GM10266 (cell line): Measurements from ENCODE around the gene SLC5A2.
"Not testable (repeated sequence)": the region's sequence is repeated elsewhere in the genome, so short reads cannot be mapped to it uniquely, and the experiment has no call there.

Experiments used
- DNase-seq: peaks from one replicate; pipeline ENCODE4 v3.0.0; 2012; ENCODE audit errors: extremely low spot score
- TF ChIP-seq, protein P1 (sequence below): IDR thresholded peaks from 2 replicates; pipeline ENCODE4 v1.5.1; 2012; ENCODE audit warnings: mild to moderate bottlenecking, low read depth; ENCODE audit not compliant: control insufficient read depth, insufficient read depth; ENCODE audit errors: missing control alignments

SLC5A2 gene

DNA sequence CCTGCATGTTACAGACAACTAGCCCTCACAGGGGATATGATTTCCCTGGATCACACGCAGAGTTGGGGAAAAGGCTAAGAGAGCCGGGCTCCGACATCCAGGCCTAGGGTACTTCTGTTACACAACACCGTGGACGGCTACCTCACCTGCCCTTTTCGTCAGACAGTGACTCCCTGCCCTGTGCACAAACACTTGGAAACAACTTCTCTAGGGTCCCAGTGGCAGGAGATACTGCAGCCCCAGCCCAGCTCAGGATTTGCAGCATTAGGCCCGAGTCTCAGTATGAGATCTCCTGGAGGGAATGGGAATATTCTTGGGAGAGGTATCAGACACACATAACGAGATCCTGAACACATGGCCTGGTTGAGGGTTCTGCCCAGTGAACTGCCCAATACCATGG lies 17.0 kb downstream of the SLC5A2 start:
- no peak for DNase-seq
- TF ChIP-seq, protein P1, sequence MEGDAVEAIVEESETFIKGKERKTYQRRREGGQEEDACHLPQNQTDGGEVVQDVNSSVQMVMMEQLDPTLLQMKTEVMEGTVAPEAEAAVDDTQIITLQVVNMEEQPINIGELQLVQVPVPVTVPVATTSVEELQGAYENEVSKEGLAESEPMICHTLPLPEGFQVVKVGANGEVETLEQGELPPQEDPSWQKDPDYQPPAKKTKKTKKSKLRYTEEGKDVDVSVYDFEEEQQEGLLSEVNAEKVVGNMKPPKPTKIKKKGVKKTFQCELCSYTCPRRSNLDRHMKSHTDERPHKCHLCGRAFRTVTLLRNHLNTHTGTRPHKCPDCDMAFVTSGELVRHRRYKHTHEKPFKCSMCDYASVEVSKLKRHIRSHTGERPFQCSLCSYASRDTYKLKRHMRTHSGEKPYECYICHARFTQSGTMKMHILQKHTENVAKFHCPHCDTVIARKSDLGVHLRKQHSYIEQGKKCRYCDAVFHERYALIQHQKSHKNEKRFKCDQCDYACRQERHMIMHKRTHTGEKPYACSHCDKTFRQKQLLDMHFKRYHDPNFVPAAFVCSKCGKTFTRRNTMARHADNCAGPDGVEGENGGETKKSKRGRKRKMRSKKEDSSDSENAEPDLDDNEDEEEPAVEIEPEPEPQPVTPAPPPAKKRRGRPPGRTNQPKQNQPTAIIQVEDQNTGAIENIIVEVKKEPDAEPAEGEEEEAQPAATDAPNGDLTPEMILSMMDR = no peak

DNA sequence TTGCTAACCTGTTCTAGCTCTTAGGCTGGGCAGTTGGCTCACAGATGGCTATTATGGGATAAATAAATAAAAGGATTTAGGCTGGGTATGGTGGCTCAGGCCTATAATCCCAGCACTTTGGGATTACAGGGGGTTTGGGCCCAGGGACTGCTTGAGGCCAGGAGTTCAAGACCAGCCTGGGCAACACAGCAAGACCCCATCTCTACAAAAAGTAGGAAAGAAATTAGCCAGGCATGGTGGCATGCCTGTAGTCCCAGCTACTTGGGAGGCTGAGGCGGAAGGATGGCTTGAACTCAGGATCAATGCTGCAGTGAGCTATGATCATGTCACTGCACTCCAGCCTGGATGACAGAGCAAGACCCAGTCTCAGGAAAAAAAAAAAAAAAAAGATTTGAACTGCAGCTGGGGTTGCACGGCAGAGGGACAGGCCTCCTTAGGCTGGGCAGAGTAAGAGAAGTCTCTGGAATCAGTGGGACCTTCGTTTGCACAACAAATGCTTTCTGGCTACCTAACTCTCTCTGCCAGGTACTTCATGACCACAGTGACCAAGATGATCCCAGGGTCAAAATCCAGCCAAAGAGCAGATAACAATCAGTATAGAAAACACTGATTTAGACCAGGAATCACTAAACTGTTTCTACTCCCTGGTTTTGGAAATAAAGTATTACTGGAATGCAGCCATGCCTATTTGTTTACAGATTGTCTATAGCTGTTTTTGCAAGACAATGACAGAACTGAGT lies 18.5 kb downstream of the SLC5A2 start:
- no peak for DNase-seq
- TF ChIP-seq, protein P1 = no peak

GRCh38 chr16:31501966-31502348 lies 19.0 kb downstream of the SLC5A2 start:
- TF ChIP-seq, protein P1 = no peak
- DNase-seq = no peak

GRCh38 chr16:31502981-31503380 lies 20.1 kb downstream of the SLC5A2 start:
- TF ChIP-seq, protein P1 = no peak
- no peak for DNase-seq

DNA sequence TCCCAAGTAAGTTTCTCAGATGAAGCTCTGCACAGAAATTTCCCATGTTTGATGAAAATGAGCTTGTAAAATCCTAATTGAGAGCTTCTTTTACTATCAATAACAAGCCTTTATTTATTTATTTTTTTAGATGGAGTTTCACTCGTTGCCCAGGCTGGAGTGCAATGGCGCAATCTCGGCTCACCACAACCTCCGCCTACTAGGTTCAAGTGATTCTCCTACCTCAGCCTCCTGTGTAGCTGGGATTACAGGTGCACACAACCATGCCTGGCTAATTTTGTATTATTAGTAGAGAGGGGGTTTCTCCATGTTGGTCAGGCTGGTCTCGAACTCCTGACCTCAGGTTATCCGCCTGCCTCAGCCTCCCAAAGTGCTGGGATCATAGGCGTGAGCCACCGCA lies 20.6 kb downstream of the SLC5A2 start:
- DNase-seq = not testable (repeated sequence)

DNA sequence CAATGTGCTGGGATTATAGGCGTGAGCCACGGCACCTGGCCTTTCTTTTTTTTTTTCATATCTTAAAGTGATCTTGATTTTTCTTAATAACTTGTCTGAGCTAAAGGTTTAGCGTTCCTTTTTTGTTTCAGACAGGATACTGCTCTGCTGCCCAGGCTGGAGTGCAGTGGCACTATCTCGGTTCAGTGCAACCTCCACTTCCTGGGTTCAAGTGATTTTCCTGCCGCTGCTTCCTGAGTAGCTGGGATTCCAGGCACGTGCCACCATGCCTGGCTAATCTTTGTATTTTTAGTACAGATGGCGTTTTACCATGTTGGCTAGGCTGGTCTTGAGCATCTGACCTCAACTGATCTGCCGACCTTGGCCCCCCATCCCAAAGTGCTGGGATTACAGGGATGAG lies 21.2 kb downstream of the SLC5A2 start:
- TF ChIP-seq, protein P1 = no peak
- no peak for DNase-seq

DNA sequence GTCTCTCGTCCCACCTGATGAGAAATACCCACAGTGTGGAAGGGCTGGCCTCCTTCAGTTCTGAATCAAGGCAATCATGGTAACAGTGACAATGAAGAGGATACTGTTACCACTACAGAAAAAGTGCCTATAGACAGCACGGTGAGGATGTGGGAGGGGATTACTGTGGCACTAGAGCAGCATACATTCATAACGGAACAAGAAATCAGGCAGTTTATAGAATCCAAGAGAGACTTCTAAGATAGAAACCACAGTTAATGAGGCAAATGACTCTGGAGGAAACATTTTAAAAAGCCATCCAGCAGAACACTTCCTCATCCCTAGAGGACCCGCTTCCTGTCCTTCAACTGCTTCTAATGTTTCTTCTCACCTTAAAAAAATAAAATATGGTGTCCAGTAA lies 22.6 kb downstream of the SLC5A2 start:
- no peak for DNase-seq
- TF ChIP-seq, protein P1 = no peak

DNA sequence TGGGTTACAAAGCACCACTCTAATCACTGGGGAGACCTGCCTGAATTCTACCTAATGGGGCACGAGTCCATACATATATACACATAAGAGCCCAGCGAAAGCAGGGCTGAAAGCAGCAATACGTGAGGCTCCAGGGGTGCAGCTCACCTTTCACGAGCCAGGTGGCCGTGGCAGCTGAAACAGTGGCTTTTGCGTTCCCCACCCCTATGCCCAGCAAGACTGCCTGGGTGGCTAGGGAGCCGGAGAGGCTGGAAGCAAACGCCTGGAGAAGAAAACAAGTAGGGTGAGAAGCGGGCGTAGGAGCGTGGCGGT lies 24.6 kb downstream of the SLC5A2 start:
- no peak for DNase-seq
- TF ChIP-seq, protein P1 = no peak
